ENCODE results near the gene ZPBP.
"Not testable (repeated sequence)": the region's sequence is repeated elsewhere in the genome, so short reads cannot be mapped to it uniquely, and the experiment has no call there.

Gene ZPBP, protein sequence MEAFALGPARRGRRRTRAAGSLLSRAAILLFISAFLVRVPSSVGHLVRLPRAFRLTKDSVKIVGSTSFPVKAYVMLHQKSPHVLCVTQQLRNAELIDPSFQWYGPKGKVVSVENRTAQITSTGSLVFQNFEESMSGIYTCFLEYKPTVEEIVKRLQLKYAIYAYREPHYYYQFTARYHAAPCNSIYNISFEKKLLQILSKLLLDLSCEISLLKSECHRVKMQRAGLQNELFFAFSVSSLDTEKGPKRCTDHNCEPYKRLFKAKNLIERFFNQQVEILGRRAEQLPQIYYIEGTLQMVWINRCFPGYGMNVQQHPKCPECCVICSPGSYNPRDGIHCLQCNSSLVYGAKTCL
- total RNA-seq = 0 reads per million in 2 donors

DNA sequence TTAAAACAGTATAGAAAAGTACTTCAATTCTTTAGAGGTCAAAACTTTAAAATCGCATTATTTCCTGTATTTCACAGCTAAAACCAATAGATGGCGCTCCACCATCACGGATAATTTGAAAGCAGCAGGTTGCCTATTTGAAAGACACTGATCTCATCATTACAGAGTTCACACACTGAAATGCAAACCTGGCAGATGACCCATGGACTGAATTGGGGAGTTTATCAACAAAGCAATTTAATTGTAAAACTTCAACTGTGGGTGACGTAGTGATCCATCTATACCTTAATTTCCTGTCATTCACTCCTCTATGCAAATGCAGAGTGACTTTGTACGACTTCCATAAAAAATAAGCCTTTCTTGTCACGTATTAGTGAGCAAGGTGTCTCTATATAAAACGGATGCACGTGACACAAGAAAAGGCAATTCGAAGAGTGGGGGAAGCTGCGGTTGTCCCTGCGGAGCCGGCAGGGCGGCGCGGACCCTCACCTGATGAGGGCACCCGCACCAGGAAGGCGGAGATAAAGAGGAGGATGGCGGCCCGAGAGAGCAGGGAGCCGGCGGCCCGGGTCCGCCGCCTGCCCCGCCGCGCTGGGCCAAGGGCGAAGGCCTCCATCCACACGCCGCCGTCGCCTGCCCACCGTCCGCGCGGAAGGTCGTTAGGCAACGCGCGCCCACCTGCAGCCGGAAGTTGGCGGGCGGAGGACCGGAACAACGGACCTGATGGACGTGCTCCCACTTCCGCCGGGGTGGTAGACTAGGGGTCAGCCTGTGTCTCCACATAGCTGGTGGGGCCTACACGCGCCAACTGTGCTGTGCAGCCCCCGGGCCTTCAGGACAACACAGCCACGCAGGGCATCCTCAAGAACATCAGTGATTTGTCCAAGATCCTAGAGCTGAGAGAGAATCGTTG, at the start of gene ZPBP:
Gene ZPBP (minus strand): TSS at position 668 of the 913 bp plus-strand sequence. CDS start 52 bp downstream, at position 616.
- peak; percentile 20 for DNase-seq

DNA sequence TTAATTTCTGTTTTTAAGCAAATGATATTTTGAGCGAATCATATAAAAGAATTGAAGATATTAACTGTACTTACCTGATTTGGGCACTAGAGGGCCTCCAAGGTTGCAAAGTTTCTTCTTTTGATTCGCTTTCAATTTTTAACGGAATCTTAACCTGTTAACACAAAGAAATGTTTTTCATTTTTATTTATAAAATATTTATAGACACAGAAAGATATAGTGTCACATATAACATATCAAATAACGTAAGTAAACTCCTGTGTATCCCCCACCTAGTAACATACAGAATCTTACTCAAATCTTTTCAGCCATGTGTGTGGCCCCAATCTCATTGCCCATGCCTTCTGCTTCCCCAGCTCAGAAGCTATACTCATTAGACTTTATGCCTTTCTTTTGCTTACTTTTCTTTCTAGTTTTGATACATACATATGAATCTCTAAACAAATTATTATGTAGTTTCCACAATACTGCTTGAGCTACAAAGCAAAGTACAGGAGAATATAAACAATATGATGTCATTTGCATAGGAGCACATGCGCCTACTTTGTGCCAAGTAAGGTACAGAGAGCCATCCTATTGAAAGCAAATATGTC, 49.5 kb upstream of the ZPBP start:
- no peak for DNase-seq

DNA sequence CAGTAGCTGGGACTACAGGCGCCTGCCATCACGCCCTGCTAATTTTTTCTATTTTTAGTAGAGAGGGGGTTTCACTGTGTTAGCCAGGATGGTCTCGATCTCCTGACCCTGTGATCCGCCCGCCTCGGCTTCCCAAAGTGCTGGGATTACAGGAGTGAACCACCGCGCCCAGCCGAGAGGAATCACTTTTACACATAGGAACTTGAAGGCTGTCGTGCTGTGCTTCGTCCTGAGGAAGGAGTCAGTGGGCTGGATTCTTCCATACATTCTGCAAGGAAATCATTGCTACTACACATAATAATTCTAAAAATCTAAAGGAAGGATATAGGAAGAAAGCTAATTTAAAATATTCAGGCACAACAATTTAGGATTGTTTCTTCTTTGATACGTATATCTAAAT, 48.8 kb upstream of the ZPBP start:
- no peak for DNase-seq

DNA sequence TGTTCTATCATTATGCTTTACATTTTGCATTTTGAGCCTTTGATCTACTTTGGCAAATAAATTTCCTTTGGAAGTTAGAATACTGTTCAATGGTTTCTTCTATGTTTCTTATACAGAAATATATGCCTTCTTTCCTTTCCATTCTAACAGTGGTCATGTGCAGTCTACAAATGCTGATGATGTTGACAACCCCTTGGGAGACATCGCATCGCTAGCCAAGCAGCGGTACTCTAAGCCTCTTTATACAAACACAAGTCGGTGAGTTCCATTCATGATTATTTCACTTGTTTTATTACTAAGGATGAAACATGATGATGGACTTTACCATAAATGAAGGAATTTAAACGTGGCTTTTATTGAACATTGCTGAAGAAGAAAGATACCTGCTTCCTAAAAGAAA, 48.1 kb upstream of the ZPBP start:
- no peak for DNase-seq

DNA sequence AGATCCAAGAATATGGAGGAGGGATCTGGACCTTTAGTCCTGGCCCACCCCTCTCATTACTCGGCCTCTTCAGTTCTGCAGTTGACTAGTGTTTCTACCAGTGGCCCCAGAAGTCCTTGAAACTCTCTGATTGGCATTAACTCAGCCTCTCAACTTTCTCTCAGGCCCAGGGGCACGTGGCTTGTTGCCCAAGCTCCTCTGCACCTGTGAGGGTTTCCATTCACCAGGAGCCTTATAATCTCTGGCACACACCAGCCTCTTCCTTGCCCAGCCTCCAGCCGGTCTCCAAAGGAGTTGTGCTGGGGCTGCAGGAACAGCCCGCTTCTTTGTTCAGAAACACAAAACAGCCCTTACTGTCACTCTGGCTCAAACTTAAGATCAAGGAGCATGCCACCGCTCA, 47.6 kb upstream of the ZPBP start:
- DNase-seq = no peak

DNA sequence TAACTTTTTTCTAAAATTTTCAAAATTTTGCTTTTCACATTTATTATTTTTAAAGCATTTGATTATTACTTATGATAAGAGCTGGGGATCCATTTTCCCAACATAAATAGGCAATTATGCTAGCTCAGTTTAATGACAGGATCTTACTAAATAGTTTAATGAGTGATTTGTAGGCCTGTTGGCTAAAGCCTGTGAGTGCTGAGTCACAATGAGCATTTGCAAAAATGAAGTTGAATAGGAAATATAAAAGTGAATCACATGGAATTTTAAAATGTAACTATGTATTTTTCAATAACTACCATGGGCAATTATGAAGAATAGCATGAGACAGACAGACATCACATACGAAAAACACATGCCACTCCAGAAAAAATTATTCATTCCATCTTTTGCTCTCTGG, 45.1 kb upstream of the ZPBP start:
- DNase-seq = no peak

DNA sequence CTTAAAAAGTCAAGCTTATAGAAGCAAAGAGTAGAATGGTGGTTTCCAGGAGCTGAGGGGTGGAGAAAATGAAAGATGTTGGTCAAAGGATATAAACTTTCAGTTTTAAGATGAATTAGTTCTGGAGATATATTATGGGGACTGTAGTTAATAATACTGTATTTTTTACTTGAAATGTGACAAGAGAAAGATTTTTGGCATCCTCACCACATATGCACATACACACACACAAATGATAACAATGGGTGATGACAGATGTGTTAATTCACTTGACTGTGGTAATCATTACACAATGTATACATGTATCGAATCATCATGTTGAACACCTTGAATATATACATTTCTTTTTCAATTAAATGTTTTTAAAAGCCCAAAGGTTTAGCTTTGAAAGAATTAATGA, 32.7 kb upstream of the ZPBP start:
- no peak for DNase-seq

DNA sequence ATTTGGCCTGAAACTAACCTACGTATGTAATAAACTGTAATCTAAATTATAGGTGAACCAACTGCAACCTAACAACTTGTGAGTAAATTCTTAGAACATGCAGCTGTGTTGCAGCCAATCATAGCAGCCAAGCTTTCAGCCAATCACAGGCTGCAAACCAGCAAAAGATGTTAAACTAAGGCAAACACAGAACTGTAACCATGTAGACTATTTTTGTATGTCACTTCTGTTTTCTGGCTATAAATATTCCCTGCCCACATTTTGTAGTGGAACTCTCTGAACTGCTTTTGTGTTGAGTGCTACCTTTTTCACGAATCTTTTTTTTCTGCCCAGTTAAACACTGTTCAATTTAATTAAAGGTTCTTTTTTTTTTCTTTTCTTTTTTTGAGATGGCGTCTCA, 28.2 kb upstream of the ZPBP start:
- no peak for DNase-seq

DNA sequence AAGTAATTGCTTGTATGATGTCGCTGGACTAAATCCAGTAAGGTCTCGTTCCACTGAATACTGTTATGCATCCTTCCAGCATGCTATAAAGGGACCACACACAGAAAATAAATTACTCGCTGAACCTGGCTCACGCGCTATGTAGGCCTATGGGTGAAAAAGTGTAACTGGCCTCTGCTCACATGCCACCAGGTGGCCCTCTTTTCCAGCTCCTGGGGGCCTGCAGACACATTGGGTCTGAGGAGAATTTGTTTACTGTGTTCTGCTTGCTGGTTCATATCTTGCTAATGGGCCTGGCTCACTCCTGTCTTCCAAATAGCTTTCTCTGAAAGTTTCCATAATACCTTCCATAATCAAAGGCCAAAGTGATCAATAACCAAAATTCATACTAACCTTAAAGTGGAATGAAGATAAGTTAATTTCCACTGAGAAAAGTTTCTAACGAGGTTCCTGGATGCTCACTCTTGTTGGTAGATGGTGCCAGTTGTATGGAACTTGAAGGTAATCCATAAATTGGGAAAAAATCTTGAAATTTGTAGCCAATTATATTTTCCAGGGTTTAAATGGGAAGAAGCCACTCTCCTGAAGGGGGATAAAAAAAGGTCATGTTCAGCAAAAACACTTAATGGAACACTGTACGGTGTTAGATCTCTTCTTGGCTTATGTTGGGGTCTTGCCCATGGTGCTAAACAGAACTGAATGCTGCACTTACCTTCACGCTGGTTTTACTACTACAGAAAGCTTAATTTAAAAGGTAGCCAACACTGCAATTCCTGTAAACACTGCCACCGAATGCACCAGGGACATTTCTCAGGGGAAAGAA, 27.0 kb upstream of the ZPBP start:
- DNase-seq = no peak

DNA sequence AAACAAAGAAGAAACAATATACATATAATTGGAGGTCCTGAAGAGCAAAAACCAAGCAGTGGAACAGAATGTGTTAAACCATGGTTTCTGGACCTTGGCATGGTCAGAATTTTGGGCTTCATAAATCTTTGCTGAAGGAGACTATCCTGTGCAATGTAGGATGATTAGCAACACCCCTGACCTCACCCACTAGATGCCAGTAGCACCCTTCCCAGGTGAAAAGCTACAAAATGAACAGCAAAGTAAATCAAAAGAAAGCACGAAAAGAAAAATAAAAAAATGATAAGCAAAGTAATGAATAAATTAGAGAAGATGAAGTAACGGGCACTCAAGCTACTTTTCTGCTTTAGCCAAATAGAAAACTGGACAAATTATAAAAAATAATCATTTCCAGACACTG, 19.2 kb upstream of the ZPBP start:
- DNase-seq = no peak

DNA sequence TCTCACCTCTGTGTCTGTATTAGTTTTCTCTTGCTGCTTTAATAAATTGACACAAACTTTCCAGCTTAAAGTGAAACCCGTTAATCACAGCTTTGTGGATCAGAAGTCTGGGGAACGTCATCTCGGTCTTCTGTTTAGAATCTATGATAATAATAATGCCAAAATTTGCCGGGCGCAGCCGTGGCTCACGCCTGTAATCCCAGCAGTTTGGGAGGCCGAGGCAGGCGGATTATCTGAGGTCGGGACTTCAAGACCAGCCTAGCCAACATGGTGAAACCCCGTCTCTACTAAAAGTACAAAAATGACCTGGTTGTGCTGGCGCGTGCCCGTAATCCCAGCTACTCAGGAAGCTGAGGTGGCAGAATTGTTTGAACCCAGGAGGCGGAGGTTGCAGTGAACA, 8.8 kb upstream of the ZPBP start:
- DNase-seq = no peak

DNA sequence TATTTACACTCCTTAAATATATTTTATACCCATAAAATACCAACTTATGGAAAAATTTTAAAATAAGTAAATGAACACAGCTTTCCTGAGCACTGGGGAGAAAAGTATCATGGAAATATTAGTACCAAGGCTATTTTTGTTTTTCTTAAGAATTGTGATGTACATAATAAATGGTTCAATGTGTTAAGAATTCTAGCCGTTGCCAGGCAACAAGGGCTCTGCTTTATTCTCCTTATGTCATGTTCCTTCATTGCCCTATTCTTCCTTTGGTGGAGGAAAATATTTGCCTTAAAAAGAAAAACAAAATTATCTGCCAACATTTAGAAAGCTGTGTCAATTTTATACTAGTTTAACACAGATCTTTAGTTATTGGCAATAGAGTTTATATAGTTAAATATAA, 2.6 kb upstream of the ZPBP start:
- no peak for DNase-seq

DNA sequence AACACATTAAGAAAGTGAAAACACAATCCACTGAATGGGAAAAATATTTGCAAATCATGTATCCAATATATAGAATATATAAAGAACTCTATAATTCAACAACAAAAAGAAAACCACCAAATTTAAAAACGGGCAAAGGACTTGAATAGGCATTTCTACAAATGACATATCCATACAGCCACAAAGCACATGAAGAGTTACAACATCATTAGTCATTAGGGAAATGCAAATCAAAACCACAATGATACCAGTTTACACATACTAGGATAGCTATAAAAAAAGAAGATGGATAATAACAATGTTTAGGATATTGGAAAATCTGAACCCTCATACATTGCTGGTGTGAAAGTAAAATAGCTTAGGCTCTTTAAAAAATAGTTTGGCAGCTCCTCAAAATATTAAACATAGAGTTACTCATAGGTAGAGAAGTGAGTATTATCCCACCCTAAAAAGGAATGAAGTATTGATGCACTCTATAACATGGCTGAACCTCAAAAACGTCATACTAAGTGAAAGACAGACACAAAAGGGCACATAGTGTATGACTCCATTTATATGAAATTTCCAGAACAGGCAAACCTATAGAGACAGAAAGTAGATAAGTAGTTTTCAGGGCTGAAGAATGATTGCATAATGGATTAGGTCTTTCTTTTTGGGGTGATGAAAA, 4.5 kb downstream of the ZPBP start:
- no peak for DNase-seq

DNA sequence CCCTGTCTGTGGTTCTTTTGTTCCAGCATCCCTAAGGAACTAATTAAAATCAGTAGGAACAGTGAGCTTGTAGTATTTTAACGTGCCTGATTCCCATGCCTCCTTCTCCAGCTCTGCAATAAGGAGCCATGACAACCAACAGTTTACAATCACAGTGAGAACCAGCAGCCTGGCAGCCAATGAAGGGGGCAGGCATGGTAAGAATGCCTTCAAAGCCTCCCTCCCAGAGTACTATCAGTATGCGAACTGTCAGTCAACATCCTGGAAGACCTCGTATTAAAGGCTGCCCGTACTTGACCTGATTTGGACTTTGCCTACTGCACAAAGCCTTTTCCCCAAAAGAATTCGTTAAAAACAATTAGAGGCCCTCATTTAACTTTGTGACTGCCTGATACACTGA, 7.7 kb downstream of the ZPBP start:
- no peak for DNase-seq

DNA sequence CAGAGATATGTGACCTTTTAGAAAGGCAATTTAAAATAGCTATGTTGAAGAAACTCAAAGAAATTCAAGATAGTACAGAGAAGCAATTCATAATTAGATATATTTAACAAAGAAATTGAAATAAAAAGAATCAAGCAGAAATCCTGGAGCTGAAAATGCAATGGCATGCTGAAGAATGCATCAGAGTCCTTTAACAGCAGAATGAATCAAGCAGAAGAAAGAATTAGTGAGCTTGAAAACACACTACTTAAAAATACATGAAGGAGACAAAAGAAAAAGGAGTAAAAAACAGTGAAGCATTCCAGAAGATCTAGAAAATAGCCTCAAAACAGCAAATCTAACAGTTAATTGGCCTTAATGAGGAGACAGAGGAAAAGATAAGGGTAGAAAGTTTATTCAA, 20.0 kb downstream of the ZPBP start:
- no peak for DNase-seq

DNA sequence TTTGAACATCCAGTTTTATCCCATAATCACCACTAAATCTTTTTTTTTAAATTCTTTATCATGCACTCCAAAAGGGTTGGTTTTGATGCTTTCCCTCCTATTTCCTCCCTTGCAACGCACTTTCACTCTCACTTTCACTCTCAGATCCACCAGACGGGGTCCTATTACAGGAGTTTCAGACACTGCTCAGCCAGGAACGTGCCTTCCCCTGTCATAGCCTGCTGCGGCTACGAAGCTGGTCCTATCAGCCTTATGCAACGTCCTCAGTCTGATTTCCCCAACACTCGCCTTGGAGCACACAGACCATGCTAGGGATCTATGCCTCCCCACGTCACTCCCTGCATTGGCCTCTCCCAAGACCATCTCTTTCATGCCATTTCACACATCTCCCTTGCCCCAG, 23.4 kb downstream of the ZPBP start:
- DNase-seq = no peak

DNA sequence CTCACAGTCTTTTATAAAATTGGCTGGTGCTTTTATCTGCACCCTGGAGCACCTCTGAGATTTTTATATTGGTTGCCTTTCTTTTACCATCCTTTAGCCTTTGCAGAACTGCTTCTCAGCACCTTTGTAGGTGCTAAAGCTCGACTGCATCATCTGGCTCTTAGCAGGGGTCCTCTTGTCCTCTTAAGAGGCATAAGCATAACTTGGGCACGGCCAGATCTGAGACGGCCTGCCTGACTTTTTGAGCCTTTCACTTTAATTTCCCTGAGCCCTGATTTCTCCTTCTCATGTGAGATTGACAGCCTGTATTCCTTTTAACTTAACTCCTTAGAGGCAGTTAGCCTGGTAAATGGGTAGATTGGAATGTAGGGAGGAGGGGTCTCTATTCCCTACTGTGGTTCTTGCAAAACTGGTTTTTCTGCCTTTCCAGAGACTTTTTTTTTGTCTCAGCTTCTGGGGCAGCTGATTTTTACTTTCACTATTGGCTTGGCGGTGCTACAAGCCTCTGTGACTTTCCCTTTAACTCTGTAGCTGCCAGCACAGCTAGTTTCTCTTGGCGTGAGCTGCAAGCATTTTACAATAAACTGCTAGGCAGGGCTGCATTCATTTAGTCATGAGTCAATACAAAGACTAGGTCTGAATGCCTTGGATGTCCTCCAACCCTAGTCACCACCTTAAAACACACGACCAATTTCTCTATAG, 24.0 kb downstream of the ZPBP start:
- no peak for DNase-seq

DNA sequence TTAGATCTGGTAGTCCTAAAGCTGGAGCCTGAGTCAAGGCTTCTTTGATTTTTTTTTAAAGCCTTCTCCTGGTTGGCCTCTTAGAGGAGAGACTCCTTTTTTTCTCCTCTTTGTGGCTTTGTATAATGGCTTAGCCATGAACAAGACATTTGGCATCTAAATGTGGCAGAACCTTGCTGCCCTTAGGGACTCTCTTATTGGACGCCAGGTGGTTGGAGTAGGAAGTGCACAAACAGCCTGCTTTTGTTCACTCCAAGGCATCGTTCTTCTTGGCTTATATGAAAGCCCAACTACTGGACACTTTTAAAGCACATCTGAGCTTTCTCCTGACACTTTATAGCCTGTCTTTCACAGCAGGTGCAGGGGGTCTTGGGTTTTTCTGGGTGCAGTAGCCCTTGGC, 25.0 kb downstream of the ZPBP start:
- no peak for DNase-seq

DNA sequence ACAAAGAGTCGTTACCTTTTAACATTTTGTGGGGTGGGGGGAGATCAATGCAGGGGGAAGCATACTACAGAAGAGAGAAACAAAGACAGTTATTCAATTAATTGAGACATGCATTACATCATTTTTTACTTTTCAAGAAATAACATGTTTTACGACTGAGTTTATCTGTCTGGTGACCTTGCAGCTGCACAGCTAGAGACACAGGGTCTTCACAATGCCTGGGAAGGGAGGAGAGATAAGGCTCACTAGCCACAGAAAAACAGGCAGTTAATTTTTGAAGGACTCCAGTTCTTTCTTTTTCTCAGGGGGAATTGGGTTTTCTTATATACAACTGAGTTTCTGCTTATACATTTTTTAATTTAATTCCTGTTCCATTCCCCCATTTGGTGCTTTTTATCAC, 30.1 kb downstream of the ZPBP start:
- no peak for DNase-seq

DNA sequence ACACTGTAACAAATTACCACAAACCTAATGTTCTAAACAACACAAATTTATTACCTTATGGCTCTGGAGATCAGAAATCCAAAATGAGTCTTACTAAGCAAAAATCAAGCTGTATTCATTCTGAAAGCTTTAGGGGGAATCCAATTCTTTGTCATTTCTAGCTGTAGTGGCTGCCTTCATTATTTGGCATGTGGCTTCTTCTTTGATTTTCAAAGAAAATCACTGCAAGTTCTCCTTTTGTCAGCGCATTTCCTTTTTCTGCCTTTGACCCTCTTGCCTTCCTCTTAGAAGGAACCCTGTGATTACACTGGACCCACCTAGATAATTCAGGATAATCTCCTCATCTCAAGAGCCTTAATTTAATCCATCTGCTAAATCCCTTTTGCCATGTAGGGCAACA, 36.9 kb downstream of the ZPBP start:
- no peak for DNase-seq

DNA sequence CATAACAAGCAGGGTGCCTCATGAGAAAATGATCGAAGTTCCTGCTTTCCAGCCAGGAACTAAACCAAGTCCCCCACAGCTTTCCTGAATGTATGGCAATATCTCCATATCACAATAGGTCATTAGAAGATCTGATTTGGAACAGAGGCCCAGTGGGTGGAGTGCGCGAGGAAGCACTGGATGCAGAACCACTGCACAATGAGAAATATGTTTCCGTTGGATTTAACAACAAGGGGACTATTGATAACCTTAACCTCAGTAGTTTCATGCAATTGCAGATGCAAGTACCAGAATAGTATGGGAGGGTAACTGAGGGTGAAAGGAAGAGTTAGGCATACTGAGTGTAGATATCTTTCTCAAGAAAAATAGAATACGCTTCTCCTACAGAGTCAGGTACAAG, 45.3 kb downstream of the ZPBP start:
- no peak for DNase-seq

DNA sequence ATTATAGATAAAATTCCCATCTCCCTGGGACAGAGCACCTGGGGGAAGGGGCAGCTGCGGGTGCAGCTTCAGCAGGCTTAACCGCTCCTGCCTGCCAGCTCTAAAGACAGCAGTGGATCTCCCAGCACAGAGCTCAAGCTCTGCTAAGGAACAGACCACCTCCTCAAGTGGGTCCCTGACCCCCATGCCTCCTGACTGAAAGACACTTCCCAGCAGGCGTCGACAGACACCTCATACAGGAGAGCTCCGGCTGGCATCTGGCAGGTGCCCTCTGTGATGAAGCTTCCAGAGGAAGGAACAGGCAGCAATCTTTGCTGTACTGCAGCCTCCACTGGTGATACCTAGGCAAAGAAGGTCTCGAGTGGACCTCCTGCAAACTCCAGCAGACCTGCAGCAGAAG, 51.9 kb downstream of the ZPBP start:
- not testable (repeated sequence) for DNase-seq

All from activated gamma-delta T cell (primary cell).